GM12891 (cell line): ENCODE results near the gene CLUH.

Experiments
- PAX5 ChIP-seq: IDR thresholded peaks from 2 replicates; pipeline ENCODE4 v1.6.1; 2011; ENCODE audit warnings: low read length, moderate library complexity, mild to moderate bottlenecking; ENCODE audit not compliant: insufficient read depth, severe bottlenecking
- POLR2A ChIP-seq: IDR thresholded peaks from 2 replicates; pipeline ENCODE4 v1.6.1; 2011; ENCODE audit warnings: low read depth, low read length, control low read depth
- POLR2AphosphoS5 ChIP-seq: IDR thresholded peaks from 2 replicates; pipeline ENCODE4 v1.6.1; 2011; ENCODE audit warnings: low read depth, low read length, control low read depth
- POU2F2 ChIP-seq: IDR thresholded peaks from 2 replicates; pipeline ENCODE4 v1.6.1; 2011; ENCODE audit warnings: low read depth, mild to moderate bottlenecking, control low read depth, low read length, moderate library complexity
- SPI1 ChIP-seq: IDR thresholded peaks from 2 replicates; pipeline ENCODE4 v1.6.1; 2011; ENCODE audit warnings: low read depth, low read length, control low read depth
- TAF1 ChIP-seq: IDR thresholded peaks from 2 replicates; pipeline ENCODE4 v1.6.1; 2011; ENCODE audit warnings: low read depth, low read length, control low read depth

- TF ChIP-seq POLR2AphosphoS5 (no peak), TAF1 (no peak), POLR2A (no peak), SPI1 (no peak), POU2F2 (no peak), PAX5 (no peak)
Measured at GRCh38 chr17:2690165-2691068, 21.1 kb downstream of the CLUH start.
